HG02840 (cell line): Measurements from ENCODE around the gene ARHGAP10.

ENCODE experiments used
- ATAC-seq: cut with Tn5 transposase; IDR thresholded peaks from one replicate; pipeline ENCODE4 v1.9.1; 2021; ENCODE audit warnings: mild to moderate bottlenecking, moderate library complexity, moderate number of reproducible peaks; ENCODE audit not compliant: unreplicated experiment, low FRiP score

Gene ARHGAP10

GRCh38 chr4:148108766-148109165 is 376.9 kb downstream of the ARHGAP10 start:
- ATAC-seq, result no peak

GRCh38 chr4:148109216-148109615 is 377.3 kb downstream of the ARHGAP10 start:
- ATAC-seq, result no peak

GRCh38 chr4:148110169-148110568 is 378.3 kb downstream of the ARHGAP10 start:
- ATAC-seq, result no peak

GRCh38 chr4:148112231-148112982 is 380.5 kb downstream of the ARHGAP10 start:
- ATAC-seq, result no peak

- ATAC-seq, result no peak
Measured at GRCh38 chr4:148114436-148114835, 382.5 kb downstream of the ARHGAP10 start.

GRCh38 chr4:148116264-148116663 is 384.4 kb downstream of the ARHGAP10 start:
- ATAC-seq, result no peak

- ATAC-seq, result no peak
Measured at GRCh38 chr4:148116969-148117368, 385.1 kb downstream of the ARHGAP10 start.

GRCh38 chr4:148118179-148118578 is 386.3 kb downstream of the ARHGAP10 start:
- ATAC-seq, result no peak

GRCh38 chr4:148118633-148119032 is 386.7 kb downstream of the ARHGAP10 start:
- no peak for ATAC-seq

- no peak for ATAC-seq
Measured at GRCh38 chr4:148120216-148120615, 388.3 kb downstream of the ARHGAP10 start.
